ENCODE data around the gene MCF2L.

DNA sequence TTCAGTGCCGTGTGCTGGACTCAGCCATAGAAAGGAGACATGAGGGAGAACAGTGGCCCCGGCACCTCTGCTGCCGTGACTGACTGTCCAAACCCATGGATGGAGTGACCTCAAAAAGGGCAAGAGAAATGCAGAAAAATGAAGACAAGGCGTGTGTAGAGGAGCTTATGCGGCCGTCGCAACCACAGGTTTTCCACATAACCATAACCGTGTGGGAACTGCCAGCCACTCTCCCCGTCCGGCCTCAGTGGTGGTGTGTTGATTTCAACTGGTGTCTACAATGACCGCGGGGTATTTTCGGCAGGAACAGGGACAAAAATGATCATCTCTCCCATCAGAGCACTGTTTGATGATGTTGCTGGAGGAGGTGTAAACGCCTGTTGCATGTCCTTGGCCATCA, 93.7 kb downstream of the MCF2L start:
- TF ChIP-seq, protein P1, sequence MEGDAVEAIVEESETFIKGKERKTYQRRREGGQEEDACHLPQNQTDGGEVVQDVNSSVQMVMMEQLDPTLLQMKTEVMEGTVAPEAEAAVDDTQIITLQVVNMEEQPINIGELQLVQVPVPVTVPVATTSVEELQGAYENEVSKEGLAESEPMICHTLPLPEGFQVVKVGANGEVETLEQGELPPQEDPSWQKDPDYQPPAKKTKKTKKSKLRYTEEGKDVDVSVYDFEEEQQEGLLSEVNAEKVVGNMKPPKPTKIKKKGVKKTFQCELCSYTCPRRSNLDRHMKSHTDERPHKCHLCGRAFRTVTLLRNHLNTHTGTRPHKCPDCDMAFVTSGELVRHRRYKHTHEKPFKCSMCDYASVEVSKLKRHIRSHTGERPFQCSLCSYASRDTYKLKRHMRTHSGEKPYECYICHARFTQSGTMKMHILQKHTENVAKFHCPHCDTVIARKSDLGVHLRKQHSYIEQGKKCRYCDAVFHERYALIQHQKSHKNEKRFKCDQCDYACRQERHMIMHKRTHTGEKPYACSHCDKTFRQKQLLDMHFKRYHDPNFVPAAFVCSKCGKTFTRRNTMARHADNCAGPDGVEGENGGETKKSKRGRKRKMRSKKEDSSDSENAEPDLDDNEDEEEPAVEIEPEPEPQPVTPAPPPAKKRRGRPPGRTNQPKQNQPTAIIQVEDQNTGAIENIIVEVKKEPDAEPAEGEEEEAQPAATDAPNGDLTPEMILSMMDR (IDR thresholded peaks at IDR 0.05): no peak
- TF ChIP-seq EP300 (IDR thresholded peaks at IDR 0.05; ENCODE audit: low read depth): no peak
- no peak for TF ChIP-seq POLR2A (IDR thresholded peaks at IDR 0.05)
- TF ChIP-seq POLR2AphosphoS5 (IDR thresholded peaks at IDR 0.05): no peak

All from transverse colon (tissue), 4 donors.